Suprapubic skin (tissue), 4 donors: ENCODE measurements around the gene ACER2. TPM values are rescaled to one million over a fixed set of nuclear protein-coding genes. Genes with fewer than 3 reads are reported as not detected.

Source experiments
- DNase-seq, 2 donors: peaks; one replicate each; pipeline ENCODE4 v3.0.0-alpha.2; 2019; ENCODE audit warnings: low spot score in 2 of 2
- H3K27ac ChIP-seq: fragments of 200-600 bp; sonication (generic); one replicate; pipeline ENCODE4 v1.5.1; 2019
- H3K27me3 ChIP-seq: fragments of 200-600 bp; sonication (generic); one replicate; pipeline ENCODE4 v1.5.1; 2019
- H3K36me3 ChIP-seq: fragments of 200-600 bp; sonication (generic); one replicate; pipeline ENCODE4 v1.5.1; 2019
- H3K4me1 ChIP-seq: fragments of 200-600 bp; sonication (generic); one replicate; pipeline ENCODE4 v1.5.1; 2019
- H3K4me3 ChIP-seq: fragments of 200-600 bp; sonication (generic); one replicate; pipeline ENCODE4 v1.5.1; 2019; ENCODE audit warnings: mild to moderate bottlenecking
- H3K9me3 ChIP-seq: fragments of 200-600 bp; sonication (generic); one replicate; pipeline ENCODE4 v1.5.1; 2019
- CTCF ChIP-seq, 2 donors: fragments of 200-600 bp in 1 of 2; fragments of 450-650 bp in 1 of 2; sonication (generic) in 1 of 2; IDR thresholded peaks; one replicate each; pipeline ENCODE4 v1.5.1; 2016 to 2019; ENCODE audit warnings: antibody characterized with exemption in 2 of 2, mild to moderate bottlenecking in 1 of 2, moderate library complexity in 1 of 2
- EP300 ChIP-seq: sonication (generic); formaldehyde crosslinking; IDR thresholded peaks from one replicate; pipeline ENCODE4 v1.6.1; 2017; ENCODE audit warnings: antibody characterized with exemption
- POLR2A ChIP-seq, 2 donors: fragments of 450-650 bp; IDR thresholded peaks; one replicate each; pipeline ENCODE4 v1.6.1; 2017; ENCODE audit warnings: antibody characterized with exemption in 2 of 2, mild to moderate bottlenecking in 2 of 2, moderate library complexity in 2 of 2
- POLR2AphosphoS5 ChIP-seq, 3 donors: sonication (generic); formaldehyde crosslinking; IDR thresholded peaks; one replicate each; pipeline ENCODE4 v1.6.1; 2017; ENCODE audit warnings: antibody characterized with exemption in 3 of 3
- WGBS: methylation state at CpG from one replicate; pipeline ENCODE4 v1.1.5; 2018; 5-methylcytosine and 5-hydroxymethylcytosine counted together
- total RNA-seq, 4 donors: library from RNA; depleted of rRNA; stranded (reverse); fragments of >200 nt; gene quantifications; one replicate each; pipeline ENCODE4 v1.1.0, GENCODE V29; 2016

Gene ACER2
- total RNA-seq, 4 donors from 2014 or later, result 12.1 to 18.8 (median 14.8) TPM

- H3K36me3 ChIP-seq, result no peaks in the 10 kb centered on the region
- DNase-seq, result peak in 1 of 2 donors; percentile 75
- H3K27ac ChIP-seq, result no peak overlapping the region
- H3K4me1 ChIP-seq, result peaks cover 9% of the 10 kb centered on the region
- H3K4me3 ChIP-seq, result no peak overlapping the region
- no peaks in the 10 kb centered on the region for H3K9me3 ChIP-seq
- TF ChIP-seq POLR2AphosphoS5 (IDR thresholded peaks at IDR 0.05), result no peak
- peak; percentile 94 for TF ChIP-seq CTCF (IDR thresholded peaks at IDR 0.05)
- no peak for TF ChIP-seq EP300
- no peaks in the 10 kb centered on the region for H3K27me3 ChIP-seq
- WGBS, result 36% methylated on average over 12 of the region's 12 CpGs
Measured at GRCh38 chr9:19456996-19457692, 48.3 kb downstream of the ACER2 start.

- Histone ChIP-seq H3K27ac (no peak overlapping the region), H3K9me3 (no peaks in the 10 kb centered on the region), H3K4me1 (peaks cover 9% of the 10 kb centered on the region), H3K36me3 (no peaks in the 10 kb centered on the region), H3K4me3 (no peak overlapping the region), H3K27me3 (no peaks in the 10 kb centered on the region)
- DNase-seq, result no peak
- WGBS, result 34% methylated on average over 5 of the region's 5 CpGs
- peak in 1 of 2 donors; percentile 2 for TF ChIP-seq CTCF (IDR thresholded peaks at IDR 0.05)
- no peak for TF ChIP-seq POLR2AphosphoS5 (IDR thresholded peaks at IDR 0.05)
Measured at GRCh38 chr9:19457693-19458009, 48.8 kb downstream of the ACER2 start.

- H3K4me1 ChIP-seq, result peaks cover 17% of the 10 kb centered on the region
- DNase-seq, result no peak
- 64% methylated on average over 6 of the region's 6 CpGs for WGBS
Measured at GRCh38 chr9:19460243-19460642, 51.4 kb downstream of the ACER2 start.

GRCh38 chr9:19461135-19461534, 52.3 kb downstream of the ACER2 start:
- no peak for TF ChIP-seq CTCF (IDR thresholded peaks at IDR 0.05)
- TF ChIP-seq POLR2AphosphoS5 (IDR thresholded peaks at IDR 0.05), result no peak
- TF ChIP-seq POLR2A (IDR thresholded peaks at IDR 0.05), result no peak
- no peak for TF ChIP-seq EP300
- H3K27ac ChIP-seq, result no peak overlapping the region
- WGBS, result 96% methylated on average over 26 of the region's 26 CpGs
- H3K4me1 ChIP-seq, result peaks cover 17% of the 10 kb centered on the region
- no peaks in the 10 kb centered on the region for H3K36me3 ChIP-seq
- DNase-seq, result no peak
- no peak overlapping the region for H3K4me3 ChIP-seq
- no peaks in the 10 kb centered on the region for H3K9me3 ChIP-seq
- H3K27me3 ChIP-seq, result no peaks in the 10 kb centered on the region

More at GRCh38 chr9:19460243-19460642, 51.4 kb downstream of the ACER2 start:
- Histone ChIP-seq H3K27me3 (no peaks in the 10 kb centered on the region), H3K27ac (no peak overlapping the region), H3K9me3 (no peaks in the 10 kb centered on the region), H3K36me3 (no peaks in the 10 kb centered on the region), H3K4me3 (no peak overlapping the region)
- TF ChIP-seq POLR2A (IDR thresholded peaks at IDR 0.05), result no peak
- TF ChIP-seq EP300, result no peak
- TF ChIP-seq POLR2AphosphoS5 (IDR thresholded peaks at IDR 0.05), result no peak
- TF ChIP-seq CTCF (IDR thresholded peaks at IDR 0.05), result no peak

GRCh38 chr9:19464061-19464763, 55.4 kb downstream of the ACER2 start:
- Histone ChIP-seq H3K27me3 (no peaks in the 10 kb centered on the region), H3K36me3 (no peaks in the 10 kb centered on the region), H3K9me3 (no peaks in the 10 kb centered on the region), H3K27ac (no peak overlapping the region), H3K4me3 (peak overlapping the region; percentile 57), H3K4me1 (peaks cover 8% of the 10 kb centered on the region)
- WGBS, result 82% methylated on average over 19 of the region's 23 CpGs
- DNase-seq, result no peak
- TF ChIP-seq POLR2AphosphoS5 (IDR thresholded peaks at IDR 0.05) (no peak), POLR2A (IDR thresholded peaks at IDR 0.05) (no peak)
